Measurements from ENCODE around the gene LEP.
A peak's percentile ranks its signal among the peaks of the same experiment; 100 is the strongest.

Gene LEP

DNA sequence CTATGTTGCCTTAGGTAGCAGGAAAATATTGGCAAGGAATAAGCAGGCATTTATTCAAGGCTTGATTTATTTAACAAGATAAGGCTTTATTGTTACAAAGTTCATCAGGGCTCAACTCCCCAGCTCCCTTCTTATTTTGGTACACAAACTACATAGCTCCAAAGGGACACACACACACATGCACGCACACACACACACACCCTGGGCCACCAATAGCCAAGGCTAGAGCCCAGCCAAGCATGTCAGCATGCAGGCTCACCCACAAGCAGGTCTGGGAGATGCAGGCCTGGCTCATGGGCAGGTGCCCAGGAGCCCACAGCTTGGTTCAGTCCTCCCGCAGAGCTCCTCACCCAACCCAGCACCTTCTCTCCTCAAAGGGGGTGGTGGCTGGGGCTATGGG lies 23.4 kb downstream of the LEP start:
- H3K27ac ChIP-seq (ENCODE audit: low read depth, low read length) = no peak overlapping the region
- no peak overlapping the region for H2AFZ ChIP-seq (ENCODE audit: low read length, unreplicated experiment)
- H3K79me2 ChIP-seq (ENCODE audit: control insufficient read depth, insufficient read depth, low read length, unreplicated experiment) = no peaks in the 10 kb centered on the region
- peaks cover 16% of the 10 kb centered on the region for H3K4me1 ChIP-seq (ENCODE audit: control insufficient read depth, insufficient read depth, low read length, unreplicated experiment)
- no peak overlapping the region for H3K4me3 ChIP-seq (ENCODE audit: low read depth, low read length)
- no peaks in the 10 kb centered on the region for H3K36me3 ChIP-seq (ENCODE audit: insufficient read depth, low read length)
- H3K27me3 ChIP-seq (ENCODE audit: insufficient read depth, low read length) = no peaks in the 10 kb centered on the region

DNA sequence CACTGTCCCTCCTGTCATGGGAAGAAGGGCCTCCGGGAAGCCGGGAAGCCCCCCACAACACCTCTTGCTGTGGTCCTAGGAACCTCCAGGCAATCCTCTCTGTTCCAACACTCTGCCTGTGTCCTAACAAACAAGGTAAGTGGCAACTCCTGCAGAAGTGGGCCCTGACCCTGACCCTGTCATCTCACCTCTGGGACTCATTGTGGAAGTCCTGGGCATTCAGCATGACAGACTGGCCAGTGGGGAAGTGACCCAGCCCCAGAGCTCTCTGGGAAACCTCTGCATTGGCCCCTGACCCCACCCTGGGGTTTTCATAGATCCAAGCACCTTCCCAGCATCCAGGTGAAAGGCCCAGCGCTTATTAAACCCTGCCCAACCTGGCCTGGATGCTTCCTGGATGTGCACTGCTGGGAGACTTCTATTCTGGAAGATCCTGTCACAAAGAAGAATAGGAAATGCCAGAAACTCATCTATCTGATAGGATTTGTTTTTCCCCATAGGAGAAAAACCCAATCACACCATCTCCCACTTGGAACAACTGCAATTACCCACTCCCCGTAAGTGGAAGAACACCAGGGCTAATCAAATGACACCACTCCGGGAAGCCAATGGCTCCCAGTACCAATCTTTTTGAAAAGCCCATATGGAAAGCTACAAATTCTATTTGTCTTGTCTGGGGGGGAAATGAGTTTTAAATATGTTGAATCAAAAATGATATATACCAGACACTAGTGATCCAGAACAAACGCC lies 24.3 kb downstream of the LEP start:
- Histone ChIP-seq H3K36me3 (ENCODE audit: insufficient read depth, low read length) (no peaks in the 10 kb centered on the region), H3K4me3 (ENCODE audit: low read depth, low read length) (no peak overlapping the region), H3K27ac (ENCODE audit: low read depth, low read length) (no peak overlapping the region), H2AFZ (ENCODE audit: low read length, unreplicated experiment) (no peak overlapping the region), H3K4me1 (ENCODE audit: control insufficient read depth, insufficient read depth, low read length, unreplicated experiment) (peaks cover 16% of the 10 kb centered on the region), H3K79me2 (ENCODE audit: control insufficient read depth, insufficient read depth, low read length, unreplicated experiment) (no peaks in the 10 kb centered on the region), H3K27me3 (ENCODE audit: insufficient read depth, low read length) (no peaks in the 10 kb centered on the region)

DNA sequence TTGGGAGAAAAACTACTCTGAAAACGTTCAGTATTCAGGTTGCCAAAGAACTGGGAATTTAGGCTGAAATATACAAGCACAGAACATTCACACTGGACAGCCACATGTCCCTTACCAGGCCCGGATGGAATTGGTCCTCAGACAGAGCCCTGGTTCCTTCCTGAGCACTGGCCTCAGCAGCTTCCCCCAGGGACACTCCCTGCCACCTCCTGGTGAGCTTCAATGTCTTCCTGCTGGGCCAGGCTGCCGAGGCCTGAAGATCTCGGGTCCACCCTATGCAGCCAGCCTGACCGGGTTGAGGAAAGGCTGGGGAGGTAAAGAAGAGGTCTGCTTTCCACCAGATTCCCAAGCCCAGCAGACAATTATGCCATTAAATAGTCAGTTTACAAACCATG lies 24.8 kb downstream of the LEP start:
- Histone ChIP-seq H3K4me1 (ENCODE audit: control insufficient read depth, insufficient read depth, low read length, unreplicated experiment) (peaks cover 16% of the 10 kb centered on the region), H3K36me3 (ENCODE audit: insufficient read depth, low read length) (no peaks in the 10 kb centered on the region), H3K27me3 (ENCODE audit: insufficient read depth, low read length) (no peaks in the 10 kb centered on the region), H3K4me3 (ENCODE audit: low read depth, low read length) (no peak overlapping the region), H3K27ac (ENCODE audit: low read depth, low read length) (no peak overlapping the region), H3K79me2 (ENCODE audit: control insufficient read depth, insufficient read depth, low read length, unreplicated experiment) (no peaks in the 10 kb centered on the region), H2AFZ (ENCODE audit: low read length, unreplicated experiment) (no peak overlapping the region)

DNA sequence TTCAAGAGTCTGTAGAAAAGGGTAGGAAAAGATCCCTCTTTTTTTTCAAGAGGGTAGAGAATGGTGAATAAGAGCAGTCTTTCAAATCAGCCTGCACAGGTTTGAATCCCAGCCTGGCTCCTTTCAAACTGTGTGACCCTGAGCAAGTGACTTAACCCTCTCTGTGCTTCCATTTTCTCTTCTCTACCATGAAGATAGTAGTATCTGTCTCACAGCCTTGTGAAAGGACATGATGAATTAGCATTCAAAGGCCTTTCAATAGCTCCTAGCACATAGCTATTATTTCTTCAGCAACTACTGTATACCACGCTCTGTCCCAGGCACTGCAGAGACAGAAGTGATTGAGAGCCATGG lies 25.4 kb downstream of the LEP start:
- H3K4me1 ChIP-seq (ENCODE audit: control insufficient read depth, insufficient read depth, low read length, unreplicated experiment) = peaks cover 16% of the 10 kb centered on the region
- H3K27me3 ChIP-seq (ENCODE audit: insufficient read depth, low read length) = peaks cover 5% of the 10 kb centered on the region; the same call in 1 of the 2 replicates
- H3K4me3 ChIP-seq (ENCODE audit: low read depth, low read length) = peak overlapping the region; percentile 42
- H3K27ac ChIP-seq (ENCODE audit: low read depth, low read length) = no peak overlapping the region
- H2AFZ ChIP-seq (ENCODE audit: low read length, unreplicated experiment) = peak overlapping the region; percentile 71
- H3K36me3 ChIP-seq (ENCODE audit: insufficient read depth, low read length) = no peaks in the 10 kb centered on the region
- no peaks in the 10 kb centered on the region for H3K79me2 ChIP-seq (ENCODE audit: control insufficient read depth, insufficient read depth, low read length, unreplicated experiment)

DNA sequence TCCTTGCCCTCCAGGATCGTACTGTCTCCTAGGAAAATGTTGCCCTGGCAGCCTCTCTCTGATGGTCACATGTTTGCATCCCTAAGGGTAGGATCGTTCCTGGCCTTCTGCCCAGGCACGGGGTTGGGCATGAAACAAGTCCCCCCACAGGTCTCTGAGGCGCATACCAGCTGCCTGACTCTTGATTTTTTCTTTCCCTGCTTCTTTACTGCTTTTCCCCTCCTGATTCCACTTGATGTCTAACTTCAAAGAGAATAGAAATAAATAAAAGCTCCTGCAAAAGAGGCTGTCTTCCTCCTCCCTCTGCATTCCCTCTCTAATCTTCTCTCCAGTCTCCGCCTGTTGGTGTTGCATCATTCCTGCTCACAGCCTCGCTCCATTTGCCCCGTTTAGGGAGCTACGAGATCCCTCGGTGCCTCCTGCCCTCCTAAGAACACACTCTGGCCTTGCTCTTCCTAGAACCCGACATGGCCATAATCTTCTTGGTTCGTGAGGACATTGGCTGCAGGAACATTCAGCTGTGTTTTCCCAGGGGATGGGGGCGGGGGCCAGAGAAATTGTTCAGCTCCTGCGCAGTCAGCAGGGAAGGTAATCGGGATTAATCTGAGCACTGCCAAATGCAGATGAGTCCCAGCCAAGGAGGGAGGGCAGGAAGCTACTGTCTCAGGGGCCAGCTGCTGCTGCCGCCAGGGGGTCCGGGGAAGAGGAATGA lies 26.0 kb downstream of the LEP start:
- Histone ChIP-seq H3K4me3 (ENCODE audit: low read depth, low read length) (peak overlapping the region; percentile 42), H3K36me3 (ENCODE audit: insufficient read depth, low read length) (no peaks in the 10 kb centered on the region), H3K27me3 (ENCODE audit: insufficient read depth, low read length) (peaks cover 9% of the 10 kb centered on the region; the same call in 1 of the 2 replicates), H3K27ac (ENCODE audit: low read depth, low read length) (peak overlapping the region; percentile 24; the same call in 1 of the 2 replicates), H2AFZ (ENCODE audit: low read length, unreplicated experiment) (peak overlapping the region; percentile 71), H3K4me1 (ENCODE audit: control insufficient read depth, insufficient read depth, low read length, unreplicated experiment) (peaks cover 16% of the 10 kb centered on the region), H3K79me2 (ENCODE audit: control insufficient read depth, insufficient read depth, low read length, unreplicated experiment) (no peaks in the 10 kb centered on the region)

DNA sequence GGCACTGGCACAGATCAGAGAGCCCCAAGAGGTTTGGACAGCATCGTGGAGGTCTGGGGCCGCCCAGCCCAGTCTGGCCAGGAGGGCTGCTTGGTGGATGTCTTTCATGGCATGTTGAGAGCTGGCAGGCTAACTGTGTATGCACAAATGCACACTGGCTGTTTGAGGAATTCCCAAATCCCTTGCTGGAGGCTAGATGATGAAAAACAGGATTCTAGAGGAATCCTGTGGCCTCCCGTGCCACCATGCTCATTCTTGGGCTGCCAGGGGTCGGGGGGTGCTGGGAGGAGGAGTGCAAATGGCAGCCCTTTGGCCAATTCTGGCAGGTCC lies 26.5 kb downstream of the LEP start:
- no peaks in the 10 kb centered on the region for H3K36me3 ChIP-seq (ENCODE audit: insufficient read depth, low read length)
- H3K27me3 ChIP-seq (ENCODE audit: insufficient read depth, low read length) = peaks cover 14% of the 10 kb centered on the region
- H2AFZ ChIP-seq (ENCODE audit: low read length, unreplicated experiment) = peak overlapping the region; percentile 71
- H3K4me1 ChIP-seq (ENCODE audit: control insufficient read depth, insufficient read depth, low read length, unreplicated experiment) = peaks cover 16% of the 10 kb centered on the region
- H3K79me2 ChIP-seq (ENCODE audit: control insufficient read depth, insufficient read depth, low read length, unreplicated experiment) = no peaks in the 10 kb centered on the region
- peak overlapping the region; percentile 42 for H3K4me3 ChIP-seq (ENCODE audit: low read depth, low read length)
- peak overlapping the region; percentile 24; the same call in 1 of the 2 replicates for H3K27ac ChIP-seq (ENCODE audit: low read depth, low read length)

DNA sequence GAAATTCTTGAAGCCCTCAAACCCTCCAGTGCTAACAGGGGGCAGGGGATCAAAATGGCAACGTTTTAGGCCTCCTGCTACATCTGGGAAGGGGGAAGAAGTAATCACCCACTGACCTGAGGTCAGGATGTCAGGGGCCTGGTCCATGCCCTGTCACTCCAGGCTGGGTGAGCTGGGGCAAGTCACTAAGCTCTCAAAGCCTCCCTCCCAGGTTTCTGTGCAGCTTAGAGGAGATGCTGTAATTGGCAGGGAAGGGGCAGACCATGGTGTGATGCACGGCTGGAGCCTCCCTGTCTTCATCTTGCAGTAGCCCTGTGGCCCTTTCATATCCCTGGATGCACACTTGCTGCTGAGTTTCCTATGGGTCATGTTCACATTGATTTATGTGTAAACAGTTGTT lies 27.2 kb downstream of the LEP start:
- Histone ChIP-seq H3K27ac (ENCODE audit: low read depth, low read length) (no peak overlapping the region), H3K4me3 (ENCODE audit: low read depth, low read length) (no peak overlapping the region), H3K27me3 (ENCODE audit: insufficient read depth, low read length) (peaks cover 17% of the 10 kb centered on the region), H2AFZ (ENCODE audit: low read length, unreplicated experiment) (no peak overlapping the region), H3K36me3 (ENCODE audit: insufficient read depth, low read length) (no peaks in the 10 kb centered on the region), H3K4me1 (ENCODE audit: control insufficient read depth, insufficient read depth, low read length, unreplicated experiment) (peaks cover 16% of the 10 kb centered on the region), H3K79me2 (ENCODE audit: control insufficient read depth, insufficient read depth, low read length, unreplicated experiment) (no peaks in the 10 kb centered on the region)

DNA sequence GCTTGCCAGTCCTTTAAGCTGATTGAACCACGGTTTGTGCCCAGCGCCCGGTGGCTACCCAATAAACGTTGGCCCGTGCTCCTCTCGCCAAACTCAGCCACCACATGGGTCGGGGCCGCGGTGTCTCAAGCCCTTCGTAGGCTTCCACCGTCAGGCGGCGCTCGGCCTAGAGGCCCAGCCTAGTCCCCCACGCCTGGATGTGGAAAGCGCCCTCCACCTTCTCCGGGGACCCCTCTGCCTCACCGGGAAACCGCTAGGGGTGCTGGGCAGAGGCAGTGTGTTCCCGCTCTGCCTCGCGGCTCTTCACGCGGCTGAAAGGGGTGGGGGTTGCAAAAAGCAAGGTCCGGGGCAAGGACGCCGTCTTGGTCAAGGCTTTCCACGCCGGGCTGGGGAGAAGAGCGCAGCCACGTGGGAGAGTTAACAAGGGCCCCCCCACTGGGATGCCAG lies 29.8 kb downstream of the LEP start:
- Histone ChIP-seq H3K27me3 (ENCODE audit: insufficient read depth, low read length) (peaks cover 17% of the 10 kb centered on the region), H3K36me3 (ENCODE audit: insufficient read depth, low read length) (no peaks in the 10 kb centered on the region), H3K4me1 (ENCODE audit: control insufficient read depth, insufficient read depth, low read length, unreplicated experiment) (peaks cover 16% of the 10 kb centered on the region), H3K79me2 (ENCODE audit: control insufficient read depth, insufficient read depth, low read length, unreplicated experiment) (no peaks in the 10 kb centered on the region), H3K27ac (ENCODE audit: low read depth, low read length) (no peak overlapping the region), H3K4me3 (ENCODE audit: low read depth, low read length) (no peak overlapping the region), H2AFZ (ENCODE audit: low read length, unreplicated experiment) (no peak overlapping the region)

DNA sequence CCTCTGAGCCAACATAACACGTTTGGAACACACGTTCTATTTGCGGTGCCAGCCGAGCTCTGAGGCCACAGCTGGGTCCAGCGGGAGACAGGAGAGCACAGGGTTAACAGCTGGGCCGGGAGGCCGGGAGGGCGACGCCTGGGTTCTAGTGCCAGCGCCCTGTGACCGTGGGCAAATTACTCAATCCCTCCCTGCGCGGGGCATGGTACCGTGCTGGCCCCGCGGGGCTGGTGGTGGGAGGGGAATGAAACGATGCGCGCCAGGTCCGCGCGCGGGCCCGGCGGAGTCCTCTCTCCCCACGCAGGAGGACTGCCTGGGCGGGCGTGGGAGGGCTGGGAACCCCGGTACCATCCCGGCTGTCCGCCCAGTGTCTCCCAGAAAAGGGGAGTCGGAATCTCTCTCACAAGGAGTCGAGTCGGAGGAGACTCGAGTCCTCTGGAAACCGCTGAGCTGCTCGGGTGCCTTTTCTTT lies 30.4 kb downstream of the LEP start:
- Histone ChIP-seq H3K79me2 (ENCODE audit: control insufficient read depth, insufficient read depth, low read length, unreplicated experiment) (no peaks in the 10 kb centered on the region), H3K27ac (ENCODE audit: low read depth, low read length) (no peak overlapping the region), H3K36me3 (ENCODE audit: insufficient read depth, low read length) (no peaks in the 10 kb centered on the region), H3K4me3 (ENCODE audit: low read depth, low read length) (peak overlapping the region; percentile 70), H3K4me1 (ENCODE audit: control insufficient read depth, insufficient read depth, low read length, unreplicated experiment) (peaks cover 14% of the 10 kb centered on the region), H3K27me3 (ENCODE audit: insufficient read depth, low read length) (peaks cover 17% of the 10 kb centered on the region), H2AFZ (ENCODE audit: low read length, unreplicated experiment) (peak overlapping the region; percentile 64)

DNA sequence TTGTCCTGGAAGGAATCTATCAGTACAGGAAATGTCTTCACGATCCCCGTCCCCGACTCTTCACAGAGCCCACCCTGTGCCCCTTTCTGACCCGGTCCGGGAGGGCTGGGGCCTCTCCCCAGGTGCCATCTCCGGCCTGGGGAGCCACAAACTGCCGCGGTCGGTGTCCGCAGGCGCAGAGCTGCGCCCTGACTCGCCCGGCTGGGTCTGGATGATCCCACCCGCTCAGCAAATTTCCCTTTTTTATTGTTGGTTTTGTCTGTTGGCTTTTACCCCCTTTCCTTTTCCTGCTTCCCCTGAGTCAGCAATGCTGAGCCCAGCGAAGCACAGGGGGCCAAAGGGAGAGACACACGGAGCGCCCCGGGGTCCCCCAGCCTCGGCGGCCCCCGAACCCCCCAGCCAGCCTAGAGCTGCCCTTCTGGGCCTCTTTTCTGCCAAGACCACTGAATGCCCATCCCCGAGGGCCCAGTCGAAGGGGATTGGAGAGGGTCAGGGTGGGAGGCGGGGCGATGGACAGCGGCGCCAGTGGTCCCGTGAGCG lies 30.9 kb downstream of the LEP start:
- H3K36me3 ChIP-seq (ENCODE audit: insufficient read depth, low read length) = no peaks in the 10 kb centered on the region
- H3K27ac ChIP-seq (ENCODE audit: low read depth, low read length) = no peak overlapping the region
- H3K4me1 ChIP-seq (ENCODE audit: control insufficient read depth, insufficient read depth, low read length, unreplicated experiment) = peaks cover 9% of the 10 kb centered on the region
- H3K4me3 ChIP-seq (ENCODE audit: low read depth, low read length) = peak overlapping the region; percentile 70
- peaks cover 17% of the 10 kb centered on the region for H3K27me3 ChIP-seq (ENCODE audit: insufficient read depth, low read length)
- no peaks in the 10 kb centered on the region for H3K79me2 ChIP-seq (ENCODE audit: control insufficient read depth, insufficient read depth, low read length, unreplicated experiment)
- peak overlapping the region; percentile 64 for H2AFZ ChIP-seq (ENCODE audit: low read length, unreplicated experiment)
